ENCODE results near the gene MCF2L2. TPM values are rescaled to one million over a fixed set of nuclear protein-coding genes. Genes with fewer than 3 reads are reported as not detected.

The MCF2L2 gene
- total RNA-seq, 6 experiments from 2014 or later = 0.14 TPM; not detected in 5

DNA sequence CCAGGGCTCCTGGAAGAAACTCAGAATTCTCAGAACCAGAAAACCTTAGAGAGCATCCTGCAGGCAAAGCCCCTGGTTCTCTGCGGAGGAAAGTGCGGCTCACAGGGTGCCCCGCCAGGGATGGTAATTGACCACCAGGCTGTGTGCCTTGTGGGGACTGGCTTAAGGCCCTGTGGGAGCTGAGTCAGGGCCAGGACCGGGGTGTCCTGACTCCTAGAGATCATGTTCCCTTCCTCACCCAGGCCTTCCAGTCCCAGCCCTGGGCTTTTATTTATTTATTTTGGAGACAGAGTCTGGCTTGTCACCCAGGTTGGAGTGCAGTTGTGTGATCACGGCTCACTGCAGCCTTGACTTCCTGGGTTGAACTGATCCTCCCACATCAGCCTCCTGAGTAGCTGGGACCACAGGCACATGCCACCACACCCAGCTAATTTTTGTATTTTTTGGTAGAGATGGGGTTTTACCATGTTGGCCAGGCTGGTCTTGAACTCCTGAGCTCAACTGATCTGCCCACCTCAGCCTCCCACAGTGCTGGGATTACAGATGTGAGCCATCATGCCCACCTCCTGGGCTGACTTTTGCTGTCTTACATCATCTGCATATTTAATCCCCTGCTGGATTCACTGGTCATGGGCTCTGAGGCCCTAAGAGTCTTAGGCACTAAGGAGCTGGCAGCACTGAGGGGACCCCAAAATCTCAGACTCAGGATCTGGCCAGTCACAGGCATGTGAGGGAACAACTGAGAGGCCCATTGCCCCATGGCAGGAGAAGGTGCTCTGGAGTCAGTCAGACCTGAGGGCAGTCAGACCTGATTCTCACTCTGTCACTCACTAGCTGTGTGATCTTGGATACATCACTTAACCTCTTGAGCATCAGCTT lies 245.4 kb downstream of the MCF2L2 start:
- peaks cover 13% of the 10 kb centered on the region; the same call in 1 of the 2 replicates for H3K27me3 Mint-ChIP-seq (ENCODE audit: insufficient read depth)
- H3K36me3 Mint-ChIP-seq (ENCODE audit: low read depth) = no peaks in the 10 kb centered on the region
- no peak overlapping the region for H3K27ac Mint-ChIP-seq
- H3K4me3 Mint-ChIP-seq = no peak overlapping the region
- H3K4me1 Mint-ChIP-seq (ENCODE audit: low read depth) = peaks cover 30% of the 10 kb centered on the region
- TF ChIP-seq, protein P1, sequence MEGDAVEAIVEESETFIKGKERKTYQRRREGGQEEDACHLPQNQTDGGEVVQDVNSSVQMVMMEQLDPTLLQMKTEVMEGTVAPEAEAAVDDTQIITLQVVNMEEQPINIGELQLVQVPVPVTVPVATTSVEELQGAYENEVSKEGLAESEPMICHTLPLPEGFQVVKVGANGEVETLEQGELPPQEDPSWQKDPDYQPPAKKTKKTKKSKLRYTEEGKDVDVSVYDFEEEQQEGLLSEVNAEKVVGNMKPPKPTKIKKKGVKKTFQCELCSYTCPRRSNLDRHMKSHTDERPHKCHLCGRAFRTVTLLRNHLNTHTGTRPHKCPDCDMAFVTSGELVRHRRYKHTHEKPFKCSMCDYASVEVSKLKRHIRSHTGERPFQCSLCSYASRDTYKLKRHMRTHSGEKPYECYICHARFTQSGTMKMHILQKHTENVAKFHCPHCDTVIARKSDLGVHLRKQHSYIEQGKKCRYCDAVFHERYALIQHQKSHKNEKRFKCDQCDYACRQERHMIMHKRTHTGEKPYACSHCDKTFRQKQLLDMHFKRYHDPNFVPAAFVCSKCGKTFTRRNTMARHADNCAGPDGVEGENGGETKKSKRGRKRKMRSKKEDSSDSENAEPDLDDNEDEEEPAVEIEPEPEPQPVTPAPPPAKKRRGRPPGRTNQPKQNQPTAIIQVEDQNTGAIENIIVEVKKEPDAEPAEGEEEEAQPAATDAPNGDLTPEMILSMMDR (IDR thresholded peaks at IDR 0.05) = no peak
- DNase-seq = no peak
- H3K9me3 Mint-ChIP-seq = no peaks in the 10 kb centered on the region

DNA sequence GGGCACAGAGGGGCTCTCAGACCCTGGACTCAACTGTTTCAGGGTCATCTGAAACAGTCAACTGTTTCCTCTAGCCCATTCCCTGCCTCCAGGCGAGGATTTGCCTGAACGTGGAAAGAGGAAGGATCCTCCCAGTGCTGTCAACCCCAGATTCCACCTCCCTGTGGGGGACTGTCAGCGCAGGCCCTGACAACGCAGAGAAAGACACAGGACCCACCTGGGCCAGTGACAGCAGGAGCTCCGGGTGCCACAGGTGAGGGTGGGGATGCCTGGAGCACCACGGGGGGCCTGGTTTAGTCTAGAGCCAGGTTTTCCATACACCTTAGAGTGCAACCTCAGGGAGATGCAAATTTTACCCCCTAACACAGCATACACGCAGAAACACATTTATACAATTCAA lies 246.3 kb downstream of the MCF2L2 start:
- Mint-ChIP-seq H3K4me1 (ENCODE audit: low read depth) (peaks cover 30% of the 10 kb centered on the region), H3K27ac (no peak overlapping the region), H3K9me3 (no peaks in the 10 kb centered on the region), H3K36me3 (ENCODE audit: low read depth) (no peaks in the 10 kb centered on the region), H3K4me3 (no peak overlapping the region), H3K27me3 (ENCODE audit: insufficient read depth) (peaks cover 13% of the 10 kb centered on the region; the same call in 1 of the 2 replicates)
- TF ChIP-seq, protein P1 (IDR thresholded peaks at IDR 0.05) = no peak
- no peak for DNase-seq

DNA sequence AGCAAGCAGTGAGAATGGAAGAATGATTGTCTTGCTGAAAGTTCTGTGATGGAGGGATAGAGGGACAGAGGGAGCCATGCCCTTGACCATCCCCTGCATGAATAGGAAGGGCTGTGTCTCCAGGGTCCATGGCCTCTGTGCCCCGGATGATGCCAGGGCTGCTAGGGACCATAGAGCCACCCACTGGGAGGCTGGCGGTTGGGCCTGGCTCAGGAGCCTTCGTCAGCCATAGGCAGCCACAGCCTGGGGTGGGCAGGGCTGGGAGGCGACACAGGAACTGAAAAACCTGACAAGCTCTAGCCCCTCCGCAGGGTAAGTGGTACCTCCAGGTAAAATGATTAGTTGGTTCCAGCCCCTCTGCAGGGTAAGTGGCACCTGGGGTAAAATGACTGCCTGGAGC lies 246.8 kb downstream of the MCF2L2 start:
- H3K4me1 Mint-ChIP-seq (ENCODE audit: low read depth) = peaks cover 30% of the 10 kb centered on the region
- TF ChIP-seq, protein P1 (IDR thresholded peaks at IDR 0.05) = no peak
- no peaks in the 10 kb centered on the region for H3K36me3 Mint-ChIP-seq (ENCODE audit: low read depth)
- no peak overlapping the region for H3K4me3 Mint-ChIP-seq
- H3K9me3 Mint-ChIP-seq = no peaks in the 10 kb centered on the region
- H3K27me3 Mint-ChIP-seq (ENCODE audit: insufficient read depth) = peaks cover 13% of the 10 kb centered on the region; the same call in 1 of the 2 replicates
- no peak overlapping the region for H3K27ac Mint-ChIP-seq
- no peak for DNase-seq

DNA sequence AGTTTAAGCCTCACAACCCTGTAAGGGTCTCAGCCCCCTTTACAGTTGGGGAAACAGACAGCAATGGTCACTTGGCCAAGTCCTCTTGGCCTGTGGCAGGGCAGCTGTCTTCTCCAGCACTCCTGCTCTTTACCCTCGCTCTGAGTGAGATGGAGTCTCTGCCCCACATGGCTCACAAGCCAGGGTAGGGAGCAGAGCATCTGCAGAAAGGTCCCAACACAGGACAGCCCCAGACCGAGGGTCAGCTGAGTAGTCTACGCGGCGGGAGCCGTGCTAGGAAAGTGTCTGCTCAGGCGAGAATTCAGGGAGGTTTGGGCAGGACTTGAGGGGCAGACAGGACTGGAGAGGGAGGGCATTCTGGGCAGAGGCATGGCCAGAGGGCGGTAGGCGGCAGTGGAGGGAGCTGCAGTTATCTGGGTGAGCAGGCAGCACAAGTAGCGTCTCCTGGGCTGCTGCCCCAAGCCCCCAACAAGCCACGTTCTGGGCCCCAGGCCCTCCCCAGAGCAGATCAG lies 247.6 kb downstream of the MCF2L2 start:
- Mint-ChIP-seq H3K27ac (no peak overlapping the region), H3K36me3 (ENCODE audit: low read depth) (no peaks in the 10 kb centered on the region), H3K4me3 (no peak overlapping the region), H3K27me3 (ENCODE audit: insufficient read depth) (peaks cover 20% of the 10 kb centered on the region), H3K9me3 (no peaks in the 10 kb centered on the region), H3K4me1 (ENCODE audit: low read depth) (peaks cover 26% of the 10 kb centered on the region)
- TF ChIP-seq, protein P1 (IDR thresholded peaks at IDR 0.05) = no peak
- DNase-seq = no peak

DNA sequence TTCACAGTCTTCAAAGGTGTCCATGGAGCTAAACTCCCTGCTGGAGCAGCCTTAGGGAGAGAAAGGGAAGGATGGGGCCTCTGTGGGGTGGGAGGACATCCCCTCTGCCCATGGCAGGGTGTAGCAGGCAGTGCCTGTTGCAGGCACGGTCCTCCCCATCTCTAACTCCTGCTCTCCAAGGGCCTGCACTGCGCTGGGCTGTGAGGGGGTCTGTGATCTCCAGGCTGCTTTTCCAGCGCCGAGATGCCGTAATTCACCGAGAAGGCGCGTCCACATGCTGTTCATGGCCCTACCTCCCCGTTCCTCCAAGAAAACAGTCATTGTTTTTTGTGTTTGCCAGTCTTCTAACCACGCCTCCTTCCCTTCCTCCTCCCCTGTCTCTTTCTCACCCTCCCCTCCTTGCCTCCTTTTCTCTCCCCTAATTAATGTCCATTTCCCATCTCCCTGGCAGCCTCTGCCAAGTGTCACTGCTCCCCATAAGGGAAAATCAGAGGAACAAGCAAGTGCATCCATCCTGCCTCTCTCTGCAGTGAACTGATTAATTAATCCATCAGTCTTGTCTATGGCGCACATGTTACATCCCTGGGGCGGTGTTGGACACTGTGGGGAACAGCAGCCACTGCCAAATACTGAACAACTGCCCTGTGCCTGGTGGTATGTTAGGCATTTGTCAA lies 248.2 kb downstream of the MCF2L2 start:
- TF ChIP-seq, protein P1 (IDR thresholded peaks at IDR 0.05) = no peak
- H3K27me3 Mint-ChIP-seq (ENCODE audit: insufficient read depth) = peaks cover 24% of the 10 kb centered on the region
- DNase-seq = no peak
- H3K9me3 Mint-ChIP-seq = no peaks in the 10 kb centered on the region
- H3K27ac Mint-ChIP-seq = no peak overlapping the region
- peak overlapping the region; percentile 83; the same call in 1 of the 2 replicates for H3K4me3 Mint-ChIP-seq
- H3K36me3 Mint-ChIP-seq (ENCODE audit: low read depth) = no peaks in the 10 kb centered on the region
- peaks cover 20% of the 10 kb centered on the region for H3K4me1 Mint-ChIP-seq (ENCODE audit: low read depth)
